ENCODE measurements around the gene SCAF4.

SCAF4 gene

DNA sequence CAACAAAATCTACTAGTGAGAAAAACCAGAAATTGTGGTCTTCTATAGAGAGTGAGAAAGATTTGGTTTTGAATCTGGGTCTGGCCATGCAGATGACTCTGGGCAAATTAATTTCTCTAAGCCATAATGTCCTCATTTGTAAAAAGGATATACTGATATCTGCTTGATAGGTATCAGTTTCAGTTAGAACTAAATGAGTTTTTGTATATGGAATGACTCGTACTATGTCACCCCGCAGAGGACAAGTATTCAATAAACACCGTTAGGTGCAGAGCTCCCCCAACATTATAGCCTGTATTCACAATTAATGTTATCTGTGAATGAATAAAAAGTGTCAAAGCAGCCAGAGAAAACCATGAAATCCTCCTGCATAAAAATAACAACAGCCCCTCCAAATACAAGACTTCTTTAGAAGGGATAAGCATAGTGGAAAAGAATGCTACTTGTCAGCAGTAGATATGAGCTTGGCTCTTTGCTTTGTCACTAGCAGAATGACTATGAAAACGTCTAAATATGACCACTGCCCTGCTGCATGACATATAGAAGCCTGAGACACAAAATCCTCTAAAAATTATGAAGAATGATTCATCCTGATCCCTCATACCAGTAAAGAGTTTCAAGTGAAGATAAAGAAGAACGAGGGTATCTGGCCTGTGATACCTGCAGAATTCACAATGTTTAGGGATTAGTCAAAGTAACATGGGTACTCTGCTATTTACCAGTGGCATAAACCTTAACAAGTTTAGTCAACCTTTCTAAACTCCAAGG, 17.8 kb downstream of the SCAF4 start:
- no peak for DNase-seq (ENCODE audit: low read depth)

- no peak for DNase-seq (ENCODE audit: low read depth)
These were observed 18.8 kb downstream of the SCAF4 start for GRCh38 chr21:31713115-31713514.

DNA sequence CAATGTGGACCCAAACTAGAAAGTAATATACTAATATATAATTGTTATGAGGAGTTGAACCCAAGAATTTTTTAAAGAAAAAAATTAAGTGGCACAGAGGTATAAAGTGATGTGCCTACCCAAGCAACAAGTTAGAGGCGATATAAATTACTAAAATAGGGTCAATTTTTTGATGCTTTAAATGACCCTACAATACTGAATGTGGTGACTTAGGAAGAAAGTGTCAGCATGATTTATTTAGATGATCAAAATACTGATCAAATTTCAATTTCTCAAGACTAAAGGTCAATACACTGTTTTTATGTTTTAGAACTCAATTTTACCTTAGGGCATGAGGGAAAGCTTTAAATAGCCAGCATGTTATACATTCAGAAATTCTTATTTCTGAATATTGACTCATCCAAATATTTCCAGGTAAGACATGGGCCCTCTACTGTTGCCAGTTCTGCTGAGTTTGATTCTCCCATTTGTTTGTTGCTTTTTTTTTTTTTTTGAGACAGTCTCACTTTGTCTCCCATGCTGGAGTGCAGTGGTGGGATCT, 20.1 kb downstream of the SCAF4 start:
- no peak for DNase-seq (ENCODE audit: low read depth)

DNA sequence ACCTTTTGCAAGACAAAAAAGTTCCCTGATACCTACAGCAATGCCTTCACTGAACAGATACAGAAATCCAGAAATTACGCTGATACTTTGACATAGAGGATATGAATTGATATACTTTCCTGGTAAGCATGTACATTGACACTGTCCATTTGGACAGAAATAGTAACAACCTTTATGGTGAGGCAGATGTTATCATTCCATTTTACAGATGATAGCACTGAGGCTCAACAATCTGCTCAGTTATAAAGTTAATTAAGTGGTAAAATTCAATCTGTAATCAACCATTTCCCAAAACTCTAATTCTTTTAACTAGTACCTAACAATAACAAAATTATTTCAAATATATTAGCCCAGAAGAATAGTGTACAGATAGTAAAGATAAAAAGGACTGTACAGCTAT, 20.6 kb downstream of the SCAF4 start:
- no peak for DNase-seq (ENCODE audit: low read depth)

GRCh38 chr21:31710586-31710985, 21.3 kb downstream of the SCAF4 start:
- peak; percentile 34 for DNase-seq (ENCODE audit: low read depth)

DNA sequence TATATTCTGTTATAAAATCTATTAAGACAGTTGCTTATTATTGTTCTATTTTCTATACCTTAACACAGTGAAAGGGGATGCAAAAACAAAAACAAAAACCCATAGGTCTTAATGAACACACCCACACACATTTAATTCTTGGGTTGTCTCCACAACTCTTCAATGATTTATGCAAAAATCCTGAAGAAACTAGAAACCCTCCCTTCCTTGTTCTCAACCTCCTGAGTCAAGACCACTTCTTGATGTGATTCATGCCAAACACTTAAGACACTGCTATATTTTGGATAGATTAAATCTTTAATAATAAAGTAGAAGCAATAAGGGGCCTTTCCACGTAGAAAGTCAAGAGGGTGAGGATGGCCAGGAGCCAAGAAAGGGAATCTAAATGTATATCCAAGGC, 23.4 kb downstream of the SCAF4 start:
- DNase-seq (ENCODE audit: low read depth) = no peak

DNA sequence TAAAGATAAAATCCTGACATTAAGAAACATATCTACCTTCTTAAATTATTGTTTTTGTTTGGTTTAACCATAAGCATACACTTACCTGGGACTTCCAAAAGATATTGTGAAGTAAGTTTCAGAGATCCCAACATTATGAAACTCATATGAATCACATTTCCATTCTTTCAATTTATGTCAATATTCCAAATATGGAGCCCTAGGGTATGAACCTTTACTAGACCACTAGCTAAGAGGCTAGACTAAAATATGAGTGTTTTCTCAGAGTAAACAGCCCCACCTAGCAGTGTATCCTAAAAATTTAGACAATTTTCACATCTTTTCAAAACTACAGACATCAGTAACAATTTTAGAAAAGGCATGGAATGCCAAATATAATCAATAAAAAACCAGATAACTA, 24.4 kb downstream of the SCAF4 start:
- no peak for DNase-seq (ENCODE audit: low read depth)

DNA sequence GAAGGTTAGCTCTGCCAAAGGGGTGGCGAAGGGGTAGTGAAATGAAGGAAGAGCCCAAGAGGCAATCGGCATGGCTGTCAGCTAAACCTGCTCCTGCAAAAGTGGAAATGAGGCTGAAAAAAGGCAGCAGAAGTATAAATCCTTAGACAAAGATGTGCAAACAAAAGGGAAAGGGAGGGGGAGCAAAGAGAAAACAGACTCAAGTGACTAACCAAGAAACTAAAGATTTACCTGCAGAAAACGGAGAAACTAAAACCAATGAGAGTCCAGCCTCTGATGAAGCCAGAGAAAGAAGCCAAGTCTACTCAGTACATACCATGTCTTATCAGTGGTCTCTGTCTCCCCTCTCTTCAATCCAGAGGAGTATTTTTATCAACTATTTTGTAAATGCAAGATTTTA, 25.4 kb downstream of the SCAF4 start:
- DNase-seq (ENCODE audit: low read depth) = no peak

- DNase-seq (ENCODE audit: low read depth) = no peak
These were observed 31.9 kb downstream of the SCAF4 start for GRCh38 chr21:31700040-31700439.

DNA sequence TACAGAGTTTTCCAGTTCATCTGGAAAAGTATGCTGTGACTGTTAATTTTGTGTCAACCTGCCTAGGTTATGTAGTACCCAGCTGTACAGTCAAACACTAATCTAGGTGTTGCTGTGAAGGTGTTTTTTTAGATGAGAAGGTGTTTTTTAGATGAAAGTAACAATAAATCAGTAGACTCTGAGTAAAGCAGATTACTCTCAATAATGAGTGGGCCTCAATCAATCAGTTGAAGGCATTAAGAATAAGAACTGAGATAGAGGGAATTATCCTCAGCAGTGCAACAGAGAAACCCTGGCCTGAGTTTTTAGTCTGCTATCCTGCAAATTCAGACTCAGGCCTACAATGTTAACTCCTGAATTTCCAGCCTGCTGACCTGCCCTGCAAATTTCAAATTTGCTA, 33.5 kb downstream of the SCAF4 start:
- no peak for DNase-seq (ENCODE audit: low read depth)

DNA sequence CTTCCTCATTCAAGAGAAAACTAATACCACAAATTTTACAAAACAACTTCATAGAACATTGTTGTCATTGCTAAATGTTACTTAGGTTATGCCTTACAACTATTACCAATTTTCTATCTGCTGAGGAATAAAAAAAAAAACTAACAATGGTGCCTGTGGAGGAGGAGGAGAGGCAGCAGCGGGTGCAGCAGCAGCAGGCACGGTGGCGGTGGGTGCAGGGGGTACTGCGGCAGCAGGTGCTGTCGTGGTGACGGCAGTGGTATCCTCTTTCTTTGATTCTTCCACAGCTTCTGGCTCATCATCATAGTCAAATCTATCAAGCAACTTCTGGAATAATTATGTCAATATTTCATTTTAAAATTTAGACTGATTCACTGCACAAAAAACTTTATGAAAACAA, 35.5 kb downstream of the SCAF4 start:
- no peak for DNase-seq (ENCODE audit: low read depth)

DNA sequence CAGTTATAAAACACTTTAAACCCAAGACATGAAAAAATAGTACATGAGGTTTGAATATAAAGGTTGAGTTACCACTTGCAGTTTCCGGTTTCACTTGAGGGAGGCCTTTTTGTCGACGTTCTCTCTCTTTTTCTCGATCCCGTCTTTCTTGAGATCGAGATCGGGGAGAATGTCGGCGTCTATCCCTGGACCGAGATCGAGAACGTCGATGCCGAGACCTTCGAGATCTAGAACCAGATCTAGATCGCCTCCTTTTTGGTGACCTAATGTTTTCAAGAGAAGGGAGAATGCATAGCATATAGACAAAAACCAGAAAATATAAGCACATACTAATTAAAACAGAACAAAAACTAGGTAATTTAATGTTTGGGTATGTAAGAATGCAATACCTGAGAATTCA, 38.7 kb downstream of the SCAF4 start:
- no peak for DNase-seq (ENCODE audit: low read depth)

DNA sequence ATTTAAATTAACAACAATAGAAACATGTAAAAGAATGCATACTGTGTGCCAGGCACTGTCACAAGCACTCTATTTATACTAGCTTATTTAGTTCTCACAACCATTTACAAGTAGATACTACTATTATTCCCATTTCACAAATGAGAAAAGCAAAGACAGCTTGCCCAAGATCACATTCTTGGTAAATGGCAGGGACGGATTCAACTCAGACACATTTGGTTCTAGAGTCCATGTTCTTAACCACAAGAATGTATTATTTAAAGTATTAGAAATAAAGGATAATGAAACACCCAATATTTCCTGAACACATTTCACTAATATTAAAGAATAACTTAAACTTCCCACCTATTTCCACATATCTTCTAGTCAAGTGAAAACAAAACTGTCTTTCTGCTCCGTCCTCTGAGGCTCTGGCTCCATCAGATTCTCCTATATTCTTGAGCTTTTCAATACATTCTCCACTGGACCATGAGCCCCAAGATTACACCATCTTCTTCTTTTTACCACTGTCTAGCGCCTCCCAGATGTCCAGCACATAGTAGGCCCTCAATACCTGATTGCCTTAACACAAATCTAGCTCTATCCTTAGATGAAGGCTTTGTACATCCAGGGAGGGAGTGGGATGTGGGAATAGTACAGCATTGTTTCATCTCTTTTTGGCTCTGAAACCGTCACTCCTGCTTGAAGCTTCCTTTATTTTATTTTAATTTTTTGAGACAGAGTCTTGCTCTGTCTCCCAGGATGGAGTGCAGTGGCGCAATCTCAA, 43.1 kb downstream of the SCAF4 start:
- no peak for DNase-seq (ENCODE audit: low read depth)

- no peak for DNase-seq (ENCODE audit: low read depth)
These were observed 44.8 kb downstream of the SCAF4 start for GRCh38 chr21:31687108-31687507.

DNA sequence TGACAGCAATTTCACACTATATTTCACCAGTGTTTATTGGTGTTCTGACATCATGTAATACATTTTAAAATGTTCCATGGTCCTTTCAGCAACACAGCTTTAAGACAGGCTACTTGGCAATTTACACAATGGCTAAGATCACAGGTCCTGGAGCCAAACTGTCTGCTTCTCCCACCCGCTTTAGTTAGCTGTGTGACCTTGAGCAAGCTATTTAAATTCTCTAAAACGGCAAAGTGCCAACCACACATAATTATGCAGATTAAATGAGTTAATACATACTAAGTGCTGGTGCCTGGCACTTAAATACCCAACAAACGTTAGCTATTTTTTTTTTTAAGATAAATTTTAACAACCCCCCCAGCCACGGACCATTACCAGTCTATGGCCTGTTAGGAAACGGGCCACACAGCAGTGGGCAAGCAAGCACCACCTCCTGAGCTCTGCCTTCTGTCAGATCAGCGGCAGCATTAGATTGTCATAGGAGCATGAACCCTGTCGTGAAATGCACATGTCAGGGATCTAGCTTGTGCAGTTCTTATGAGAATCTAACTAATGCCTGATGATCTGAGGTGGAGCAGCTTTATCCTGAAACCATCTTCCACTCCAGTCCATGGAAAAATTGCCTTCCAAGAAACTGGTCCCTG, 45.5 kb downstream of the SCAF4 start:
- no peak for DNase-seq (ENCODE audit: low read depth)

DNA sequence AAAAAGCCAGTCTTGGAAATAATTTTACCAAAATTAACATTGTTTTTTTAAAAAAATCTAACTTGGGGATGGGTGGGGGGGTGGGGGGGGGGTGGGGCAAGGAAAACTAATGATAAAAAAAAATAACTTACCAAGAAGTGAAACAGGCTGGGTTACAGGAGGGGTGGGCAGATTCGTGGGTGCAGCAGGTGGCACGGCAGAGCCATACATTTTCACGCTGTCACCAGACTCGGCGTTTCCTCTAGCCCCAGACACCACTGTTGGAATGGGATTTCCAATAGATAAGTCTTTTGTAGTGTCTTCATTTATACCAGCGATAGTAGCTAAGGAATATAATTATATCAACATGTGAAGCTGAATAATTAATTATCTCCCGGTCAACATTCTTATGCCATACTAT, 47.0 kb downstream of the SCAF4 start:
- DNase-seq (ENCODE audit: low read depth) = no peak

- DNase-seq (ENCODE audit: low read depth) = no peak
These were observed 48.9 kb downstream of the SCAF4 start for GRCh38 chr21:31683029-31683428.

GRCh38 chr21:31682620-31683019, 49.3 kb downstream of the SCAF4 start:
- DNase-seq (ENCODE audit: low read depth) = no peak

GRCh38 chr21:31678478-31678877, 53.4 kb downstream of the SCAF4 start:
- no peak for DNase-seq (ENCODE audit: low read depth)

DNA sequence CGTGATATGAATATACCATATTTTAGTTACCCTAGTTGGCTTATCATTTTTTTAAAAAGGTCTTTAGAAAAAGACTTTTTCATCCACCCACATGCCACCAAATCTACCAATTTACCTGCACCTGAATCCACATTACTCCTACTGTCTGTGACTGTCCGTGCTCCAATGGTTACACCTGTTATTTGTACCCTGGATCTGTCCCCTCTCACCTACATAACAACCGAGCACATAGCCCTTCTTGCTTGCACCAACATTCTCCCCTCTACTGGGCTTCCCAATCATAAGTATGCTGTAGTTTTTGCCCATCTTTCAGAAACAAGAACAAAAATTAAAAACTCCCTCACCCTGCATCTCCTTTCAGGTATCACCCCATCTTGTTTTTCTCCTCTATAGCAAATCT, 54.9 kb downstream of the SCAF4 start:
- no peak for DNase-seq (ENCODE audit: low read depth)

DNA sequence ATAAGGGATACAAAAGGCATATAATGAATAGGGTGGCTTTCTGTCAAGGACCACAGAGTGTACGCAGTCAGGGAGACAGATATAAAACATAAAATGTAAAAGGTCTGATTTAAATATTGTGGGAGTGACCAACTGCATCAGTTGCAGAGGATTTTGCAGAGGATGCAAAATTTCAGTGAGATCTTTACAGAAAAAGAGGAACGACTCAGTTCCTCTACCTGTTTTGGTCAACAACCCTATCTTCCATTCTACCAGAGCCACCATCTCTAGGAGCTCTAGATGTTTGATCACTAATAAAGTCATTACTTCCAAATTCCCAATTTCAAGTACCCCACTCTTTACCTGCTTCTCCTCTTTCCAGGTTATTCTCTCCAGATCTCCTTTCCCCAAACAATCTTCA, 56.0 kb downstream of the SCAF4 start:
- no peak for DNase-seq (ENCODE audit: low read depth)

DNA sequence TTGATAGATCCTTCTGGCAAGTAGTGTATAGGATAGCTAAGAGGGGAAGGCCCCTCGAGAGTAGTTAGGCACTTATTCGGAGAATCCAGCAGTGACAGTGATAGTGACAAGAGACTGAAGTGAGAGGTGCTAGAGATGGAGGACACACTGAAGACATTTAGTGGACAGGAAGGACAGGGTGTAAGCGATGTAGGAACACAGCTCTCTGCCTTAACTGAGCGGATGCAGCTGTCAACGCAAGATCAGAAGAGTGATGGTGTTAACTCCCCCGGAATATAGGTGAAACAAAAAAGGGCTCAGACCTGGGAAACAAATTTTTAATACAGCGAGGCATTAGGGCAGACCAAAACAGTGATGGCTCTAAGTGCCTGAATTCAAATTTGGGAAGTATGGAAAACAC, 56.6 kb downstream of the SCAF4 start:
- no peak for DNase-seq (ENCODE audit: low read depth)

- no peak for DNase-seq (ENCODE audit: low read depth)
These were observed 58.5 kb downstream of the SCAF4 start for GRCh38 chr21:31673321-31673912.
